HG02981 (cell line): Measurements from ENCODE around the gene JADE2.

Experiments
- ATAC-seq: cut with Tn5 transposase; IDR thresholded peaks from one replicate; pipeline ENCODE4 v1.9.1; 2021; ENCODE audit warnings: mild to moderate bottlenecking, moderate library complexity; ENCODE audit not compliant: unreplicated experiment

The JADE2 gene

GRCh38 chr5:134568337-134568700 is 42.8 kb downstream of the JADE2 start:
- no peak for ATAC-seq

- ATAC-seq = no peak
These were observed 43.6 kb downstream of the JADE2 start for GRCh38 chr5:134568761-134569695.

GRCh38 chr5:134569758-134570364 is 44.4 kb downstream of the JADE2 start:
- no peak for ATAC-seq

- ATAC-seq = no peak
These were observed 44.9 kb downstream of the JADE2 start for GRCh38 chr5:134570365-134570758.

- no peak for ATAC-seq
These were observed 45.4 kb downstream of the JADE2 start for GRCh38 chr5:134570886-134571285.

- no peak for ATAC-seq
These were observed 46.4 kb downstream of the JADE2 start for GRCh38 chr5:134571693-134572405.

GRCh38 chr5:134572811-134573210 is 47.3 kb downstream of the JADE2 start:
- no peak for ATAC-seq

GRCh38 chr5:134574521-134574920 is 49.1 kb downstream of the JADE2 start:
- no peak for ATAC-seq

GRCh38 chr5:134575316-134575715 is 49.8 kb downstream of the JADE2 start:
- ATAC-seq = no peak

GRCh38 chr5:134576386-134577021 is 51.0 kb downstream of the JADE2 start:
- ATAC-seq = no peak

GRCh38 chr5:134577022-134577795 is 51.7 kb downstream of the JADE2 start:
- no peak for ATAC-seq

GRCh38 chr5:134577796-134578577 is 52.5 kb downstream of the JADE2 start:
- no peak for ATAC-seq

GRCh38 chr5:134578578-134579283 is 53.3 kb downstream of the JADE2 start:
- ATAC-seq = no peak

- no peak for ATAC-seq
These were observed 53.9 kb downstream of the JADE2 start for GRCh38 chr5:134579284-134579771.

GRCh38 chr5:134580001-134580460 is 54.6 kb downstream of the JADE2 start:
- no peak for ATAC-seq

GRCh38 chr5:134581241-134581981 is 55.9 kb downstream of the JADE2 start:
- ATAC-seq = no peak

GRCh38 chr5:134582281-134582680 is 56.8 kb downstream of the JADE2 start:
- ATAC-seq = no peak

GRCh38 chr5:134582941-134583340 is 57.5 kb downstream of the JADE2 start:
- ATAC-seq = no peak
